CD4-positive, alpha-beta T cell treated with Interleukin-2 at 100 ng/mL for 4 hours (primary cell): Measurements from ENCODE around the gene UBAC2.
"Not testable (repeated sequence)": the region's sequence is repeated elsewhere in the genome, so short reads cannot be mapped to it uniquely, and the experiment has no call there.

Experiments used
- DNase-seq: peaks from one replicate; pipeline ENCODE4 v3.0.0-alpha.2; 2020; ENCODE audit warnings: low spot score

The UBAC2 gene

DNA sequence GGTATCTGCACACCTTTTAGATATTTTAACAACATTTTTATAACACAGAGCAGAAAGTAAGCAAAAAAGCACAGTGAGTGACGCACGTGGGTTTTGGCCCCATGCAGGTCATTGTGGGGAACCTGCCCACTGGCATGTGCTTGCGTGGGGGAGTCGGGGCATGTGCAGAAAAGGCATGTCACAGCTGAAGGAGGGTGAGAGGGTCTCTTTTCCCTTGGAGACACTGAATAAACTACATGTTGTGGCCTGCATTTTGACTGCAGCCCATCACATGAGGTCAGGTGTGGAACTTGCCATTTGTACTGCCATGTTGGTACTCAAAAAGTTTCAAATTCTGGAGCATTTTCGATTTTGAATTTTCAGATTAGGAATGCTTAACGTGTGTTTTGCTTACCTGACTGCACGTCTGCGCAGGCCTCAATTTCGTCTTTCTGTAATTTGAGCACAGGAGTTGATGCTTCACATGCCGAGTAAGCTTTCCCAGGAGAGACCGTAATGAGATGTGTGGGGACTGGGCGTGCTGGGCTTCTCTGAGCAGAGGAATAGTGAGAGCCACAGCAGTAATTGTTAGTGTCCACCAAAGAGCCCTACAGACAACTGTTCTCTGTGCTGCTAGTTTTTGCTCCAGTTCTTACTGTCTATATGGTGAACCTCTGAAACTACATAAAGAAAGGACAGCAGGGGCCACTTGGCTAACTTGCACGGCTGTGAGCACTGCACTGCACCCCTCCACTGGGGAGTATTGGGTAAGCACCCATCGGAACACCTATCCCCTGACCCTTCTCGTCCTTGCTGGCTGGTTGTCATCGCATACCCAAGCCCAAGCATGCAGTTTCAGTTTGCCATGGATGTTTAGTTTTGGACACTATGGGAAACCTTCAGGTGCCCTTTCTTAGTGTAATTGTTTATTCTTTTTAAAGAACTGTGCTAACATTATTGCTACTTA is 179.5 kb downstream of the UBAC2 start:
- no peak for DNase-seq

DNA sequence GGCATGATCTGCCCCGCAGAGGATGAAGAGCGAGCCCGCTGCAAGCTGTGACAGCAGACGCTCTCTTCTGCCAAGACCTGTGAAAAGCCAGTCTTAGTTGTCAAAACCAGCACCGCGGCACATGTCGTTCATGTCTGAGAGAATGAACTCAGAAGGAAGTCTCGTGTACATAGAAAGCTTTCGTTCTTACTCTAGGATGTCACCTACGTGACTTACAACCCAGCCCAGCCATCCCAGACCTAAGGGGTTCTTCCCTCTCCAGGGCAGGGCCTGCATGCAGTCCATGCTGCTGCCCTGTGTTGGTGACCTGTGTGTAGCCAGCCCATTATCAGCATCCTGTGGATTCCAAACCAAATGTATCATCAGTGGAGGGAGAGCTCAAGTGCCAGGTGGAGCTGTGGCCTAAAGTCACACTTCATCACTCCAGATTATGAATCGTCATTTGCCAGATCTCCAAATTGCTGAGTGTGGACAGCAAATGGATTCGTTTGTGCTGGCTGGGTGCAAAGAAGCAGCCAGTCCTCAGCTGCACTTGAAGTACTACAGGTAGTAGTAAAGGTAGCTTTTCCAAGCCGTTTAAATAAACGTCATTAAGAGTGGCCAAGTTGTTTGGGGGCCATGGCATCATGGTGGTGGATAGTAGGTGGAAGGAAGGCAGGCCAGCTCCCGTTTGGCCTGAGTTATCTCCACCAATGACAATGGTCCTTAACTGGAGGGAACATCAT is 180.4 kb downstream of the UBAC2 start:
- DNase-seq, result peak; percentile 69

DNA sequence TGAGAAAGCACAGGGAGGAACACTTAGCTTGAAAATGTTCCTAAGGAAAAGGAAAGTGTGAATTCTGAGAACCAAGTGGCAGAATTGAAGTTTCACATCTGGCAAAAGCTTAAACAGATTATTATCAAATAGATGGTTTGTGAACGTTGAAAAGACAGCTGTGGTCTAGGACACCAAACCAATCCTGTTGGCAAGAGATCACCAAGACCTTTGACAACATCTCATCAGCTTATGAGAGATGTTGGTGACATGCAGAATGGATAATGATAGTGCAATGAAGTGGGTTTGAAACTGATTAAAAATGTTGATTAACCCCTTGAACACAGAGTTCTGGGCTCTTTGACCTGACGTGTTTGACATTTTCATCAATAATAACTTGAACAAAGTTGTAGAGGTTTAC is 181.1 kb downstream of the UBAC2 start:
- DNase-seq, result peak; percentile 33

DNA sequence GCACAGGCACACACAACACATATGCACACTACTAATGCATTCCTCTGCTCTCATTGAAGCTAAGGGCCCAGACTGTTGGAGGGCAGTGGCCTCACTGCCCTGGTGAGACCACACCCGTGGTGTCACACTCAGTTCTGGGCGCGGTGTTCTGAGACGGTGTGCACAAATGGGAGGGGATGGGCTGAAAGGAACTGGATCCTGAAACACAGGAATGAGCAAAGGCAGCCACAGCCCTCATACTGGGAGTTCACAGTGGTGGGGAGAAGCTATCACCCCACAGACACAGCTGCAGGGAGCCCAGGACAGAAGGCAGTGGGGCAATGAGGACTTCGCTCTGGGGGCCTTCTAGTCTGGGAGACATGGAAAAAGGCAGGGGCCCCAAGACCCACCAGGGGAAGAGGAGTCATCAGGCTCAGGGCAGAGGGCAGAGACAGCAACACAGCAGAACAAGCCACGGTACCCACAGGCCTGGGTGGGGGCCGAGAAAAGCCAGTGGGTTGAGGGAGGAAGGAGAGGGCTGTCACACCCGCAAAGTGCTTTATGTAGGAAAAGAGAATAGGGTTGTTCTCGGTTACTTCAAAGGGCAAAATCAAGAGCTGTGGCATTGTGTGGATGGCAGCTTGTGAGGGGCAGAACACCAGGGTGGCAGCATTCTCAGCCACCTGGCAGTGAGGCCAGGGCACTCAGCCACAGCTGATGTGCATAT is 181.9 kb downstream of the UBAC2 start:
- peak; percentile 42 for DNase-seq

DNA sequence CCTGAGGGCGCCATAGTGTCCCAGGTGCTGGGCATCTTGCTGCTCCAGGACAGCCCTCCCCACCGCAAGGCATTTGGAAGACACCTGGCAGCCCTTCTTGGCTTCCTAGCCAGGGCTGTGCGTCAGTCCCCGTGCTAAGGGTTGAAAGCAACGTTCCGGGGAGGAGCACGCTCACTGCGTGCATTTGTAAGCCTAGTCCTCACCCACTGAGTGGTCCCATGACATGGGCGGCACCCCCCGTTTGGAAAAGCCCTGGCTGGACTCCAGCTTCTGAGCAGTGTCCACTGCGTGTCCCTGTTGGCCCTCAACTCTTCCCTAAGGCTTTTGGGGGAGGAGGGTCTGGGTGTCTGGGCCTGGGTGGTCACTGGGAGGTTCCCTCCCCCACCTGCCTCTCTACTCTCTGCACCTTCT is 182.9 kb downstream of the UBAC2 start:
- DNase-seq, result no peak

DNA sequence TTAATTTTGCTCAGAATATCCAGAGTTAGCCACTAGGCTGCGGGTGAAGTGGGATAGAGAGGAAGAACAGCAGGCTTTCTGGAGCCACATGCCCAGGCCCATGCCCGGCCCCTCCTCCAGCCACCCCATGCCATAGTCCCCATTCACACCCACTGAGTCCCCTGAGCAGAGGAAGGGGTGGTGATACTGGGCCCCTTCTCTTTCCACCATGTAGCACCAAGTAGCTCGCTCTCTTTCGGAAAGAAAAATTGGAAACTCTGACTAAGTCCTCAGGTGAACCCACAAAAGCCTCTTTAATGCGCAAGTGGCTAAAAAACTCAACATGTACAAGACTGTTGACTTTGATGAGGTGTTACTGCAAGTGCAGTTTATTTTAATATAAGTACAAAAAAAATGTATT is 183.3 kb downstream of the UBAC2 start:
- peak; percentile 57 for DNase-seq

DNA sequence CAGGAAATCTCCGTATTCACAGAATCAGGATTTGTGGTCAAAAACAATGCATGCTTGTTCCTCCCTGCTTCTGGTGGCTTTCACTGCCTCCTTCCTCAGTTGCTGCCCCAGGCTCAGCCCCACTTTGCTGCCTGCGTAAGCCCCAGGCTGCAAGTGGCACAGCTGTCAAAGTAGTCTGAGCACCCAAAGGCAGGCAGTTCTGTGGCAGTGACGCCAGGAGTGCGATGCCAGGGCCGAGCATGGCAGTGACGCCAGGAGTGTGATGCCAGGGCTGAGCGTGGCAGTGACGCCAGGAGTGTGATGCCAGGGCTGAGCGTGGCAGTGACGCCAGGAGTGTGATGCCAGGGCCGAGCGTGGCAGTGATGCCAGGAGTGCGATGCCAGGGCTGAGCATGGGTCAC is 183.8 kb downstream of the UBAC2 start:
- DNase-seq, result no peak

DNA sequence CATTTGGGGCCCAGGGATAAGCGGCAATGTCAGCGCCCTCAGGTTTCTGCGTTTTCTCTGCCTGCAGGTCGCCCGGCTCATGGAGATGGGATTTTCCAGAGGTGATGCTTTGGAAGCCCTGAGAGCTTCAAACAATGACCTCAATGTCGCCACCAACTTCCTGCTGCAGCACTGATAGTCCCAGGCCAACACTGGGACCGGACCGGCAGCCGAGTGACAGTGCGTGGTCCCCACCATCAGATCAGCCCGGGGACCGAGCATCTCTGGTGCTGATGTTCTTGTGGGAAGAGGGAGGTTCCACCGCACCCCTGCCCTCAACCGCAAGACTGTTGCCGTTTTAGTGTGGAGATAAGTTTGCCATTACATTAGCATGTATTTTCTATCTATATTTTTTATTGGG is 184.5 kb downstream of the UBAC2 start:
- no peak for DNase-seq

DNA sequence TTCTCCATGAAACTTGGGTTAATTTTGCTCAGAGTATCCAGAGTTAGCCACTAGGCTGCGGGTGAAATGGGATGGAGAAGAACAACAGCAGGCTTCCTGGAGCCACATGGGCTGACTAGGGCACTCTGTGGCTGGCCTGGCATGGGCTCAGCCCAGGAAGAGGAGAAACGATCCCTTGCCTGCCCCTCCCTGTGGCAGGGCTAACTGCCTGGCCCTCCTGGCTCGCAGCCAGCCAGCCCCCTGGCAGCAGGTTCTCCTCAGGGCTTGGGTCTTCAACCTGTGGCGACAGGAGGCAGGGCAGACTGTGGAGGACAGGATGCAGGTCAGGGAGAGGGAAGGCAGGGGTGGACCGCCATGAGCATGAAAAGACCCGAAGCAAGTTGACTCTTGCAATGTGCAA is 185.3 kb downstream of the UBAC2 start:
- no peak for DNase-seq

DNA sequence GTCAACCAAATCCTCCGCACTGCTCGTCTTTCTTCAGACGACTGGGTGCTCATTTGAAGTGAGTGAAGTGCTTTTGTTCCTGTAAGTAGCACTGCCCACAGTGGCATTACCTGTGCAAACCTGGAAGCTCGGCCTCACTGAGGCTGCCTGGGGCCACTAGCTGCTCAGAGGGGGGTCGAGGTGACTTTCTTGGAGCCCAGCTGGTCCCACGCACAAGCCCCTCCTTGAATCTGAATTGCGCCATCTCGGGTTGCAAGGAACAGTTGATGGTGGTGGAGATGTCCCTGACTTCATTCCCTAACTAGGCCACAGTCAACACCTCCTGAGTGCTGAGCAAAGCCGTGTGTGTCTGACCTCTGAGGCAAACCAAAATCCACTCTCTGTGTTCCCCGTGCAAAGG is 185.8 kb downstream of the UBAC2 start:
- no peak for DNase-seq

DNA sequence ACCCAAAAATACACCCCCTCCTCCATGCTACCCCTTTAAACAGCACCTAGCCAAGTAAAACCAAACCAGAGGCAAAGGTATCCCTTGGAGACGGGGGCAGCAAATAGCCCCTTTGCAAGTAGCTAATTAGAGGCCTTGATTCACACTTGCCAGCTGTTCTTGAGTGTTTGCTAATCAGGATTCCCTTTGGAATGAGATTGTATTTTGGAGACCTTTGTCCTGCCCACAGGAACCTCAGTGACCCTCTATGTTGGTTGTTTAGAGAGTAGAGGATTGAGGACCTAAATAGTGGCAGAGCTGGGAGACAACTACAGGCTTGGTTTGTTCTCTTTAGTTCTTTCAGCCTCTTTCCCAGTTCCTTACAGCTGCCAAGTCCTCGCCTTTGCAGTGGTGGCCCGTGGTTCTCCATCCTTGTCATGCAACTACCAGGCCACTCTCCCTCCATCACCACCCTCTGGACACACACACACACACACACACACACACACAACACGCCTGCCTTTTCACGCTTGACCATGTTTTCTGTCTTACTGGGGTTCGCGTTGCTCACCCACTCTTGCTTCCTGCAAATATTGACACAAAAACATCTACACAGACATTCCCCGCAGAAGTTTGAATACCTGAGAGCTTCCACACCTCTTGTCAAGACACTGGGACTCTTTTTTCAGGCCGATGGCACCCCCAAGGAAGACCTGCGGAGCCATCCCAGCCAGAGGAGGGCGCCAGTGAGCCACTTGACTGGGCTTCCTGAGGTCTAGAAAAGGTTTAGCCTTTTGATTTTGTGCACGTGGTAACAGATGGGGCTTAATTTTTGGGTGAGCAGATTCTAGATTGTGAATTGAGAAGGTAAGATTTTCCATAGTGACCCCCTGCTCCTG is 186.5 kb downstream of the UBAC2 start:
- peak; percentile 87 for DNase-seq

DNA sequence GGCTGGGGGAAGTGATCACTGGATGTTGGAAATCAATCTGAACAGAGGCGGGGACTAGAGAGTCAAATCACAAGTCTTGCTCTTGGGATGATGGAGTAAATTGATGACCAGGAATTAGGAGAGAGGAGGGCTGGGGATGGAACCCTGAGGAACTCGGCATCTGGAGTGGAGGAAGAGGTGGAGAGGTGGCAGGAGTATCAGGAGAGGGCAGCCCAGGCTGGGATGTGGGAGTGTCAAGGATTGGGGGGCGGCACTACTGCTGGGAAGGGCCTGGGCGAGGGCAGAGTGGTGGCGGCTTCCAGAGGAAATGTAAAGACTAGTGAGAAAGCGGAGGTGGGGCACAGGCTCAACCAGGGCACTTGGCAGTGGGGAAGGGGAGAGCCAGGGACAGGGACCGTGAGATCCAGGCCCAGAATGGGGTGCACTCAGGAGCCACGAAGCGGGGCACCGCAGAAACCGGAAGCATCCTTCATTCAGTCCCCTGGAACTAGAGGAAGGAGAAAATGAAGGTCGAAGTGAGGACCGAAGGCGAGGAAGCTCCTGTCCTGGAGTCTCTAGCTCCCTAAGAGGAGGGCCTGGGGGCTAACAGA is 187.8 kb downstream of the UBAC2 start:
- DNase-seq, result no peak

DNA sequence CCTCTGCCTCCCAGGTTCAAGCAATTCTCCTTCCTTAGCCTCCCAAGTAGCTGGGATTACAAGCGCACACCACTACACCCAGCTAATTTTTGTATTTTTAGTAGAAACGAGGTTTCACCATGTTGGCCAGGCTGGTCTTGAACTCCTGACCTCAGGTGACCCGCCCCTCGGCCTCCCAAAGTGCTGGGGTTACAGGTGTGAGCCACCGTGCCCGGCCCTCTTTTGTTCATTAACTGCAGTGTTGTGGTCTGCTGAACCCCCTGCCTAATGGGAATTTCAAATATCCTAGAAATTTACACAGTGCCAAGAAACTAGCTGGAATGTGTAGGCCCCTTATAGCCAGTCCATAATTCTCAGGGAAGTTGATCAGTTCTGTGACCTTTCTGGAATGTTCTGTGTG is 188.4 kb downstream of the UBAC2 start:
- not testable (repeated sequence) for DNase-seq

DNA sequence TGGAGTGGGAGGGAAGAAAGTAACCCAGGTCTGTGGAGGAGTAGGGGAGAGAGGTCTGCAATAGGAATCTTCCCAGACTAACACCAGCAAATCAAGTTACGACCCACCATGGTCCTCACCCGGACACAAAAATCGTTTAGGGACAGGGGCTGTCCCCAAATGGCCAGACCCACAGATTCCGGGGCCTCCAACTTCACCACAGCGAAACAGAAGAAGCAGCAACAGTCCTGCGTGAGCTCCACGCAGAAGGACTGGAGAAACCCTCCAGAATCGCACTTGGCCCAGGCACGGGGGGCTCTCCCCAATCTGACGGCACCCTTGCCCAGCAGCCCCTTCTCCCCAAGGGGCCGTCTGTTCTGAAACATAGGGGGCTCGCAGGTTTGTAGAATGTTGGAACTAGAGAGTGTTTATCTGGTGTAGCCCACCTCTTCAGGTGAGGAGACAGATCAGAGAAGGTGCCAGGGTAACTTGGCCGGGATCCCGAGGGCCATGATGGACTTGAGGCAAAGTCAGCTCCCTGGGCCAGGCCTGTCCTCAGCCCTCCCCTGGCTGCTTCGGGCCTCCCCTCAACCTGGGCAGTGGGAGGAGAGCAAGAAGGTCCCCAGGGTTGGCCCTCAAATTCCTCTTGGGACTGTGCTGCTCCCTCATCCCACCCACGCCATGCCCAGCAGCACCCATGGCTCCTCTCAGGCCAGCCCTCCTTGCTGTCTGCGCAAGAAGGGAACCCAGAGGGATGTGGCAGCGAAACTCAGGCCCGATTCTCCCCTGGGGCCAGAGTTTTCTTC is 189.1 kb downstream of the UBAC2 start:
- no peak for DNase-seq

DNA sequence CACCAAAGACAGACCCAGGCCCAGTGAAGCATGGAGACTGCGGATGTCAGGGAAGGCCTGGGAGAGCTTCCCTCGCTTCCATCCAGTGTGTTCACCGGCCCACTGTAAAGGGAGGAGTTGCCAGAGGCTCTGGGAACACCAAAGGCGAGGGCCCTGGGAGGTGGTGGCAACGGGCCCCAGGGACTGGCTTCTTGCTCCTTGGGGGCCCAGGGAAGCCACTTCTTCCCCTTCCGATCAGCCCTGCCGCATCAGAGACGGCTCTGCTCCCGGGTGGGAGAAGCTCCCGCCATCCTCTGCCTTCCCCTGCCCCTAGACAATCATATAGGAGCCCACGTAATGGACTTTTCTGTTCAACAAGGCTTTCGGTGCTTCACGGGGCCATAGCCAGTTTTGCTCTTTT is 189.9 kb downstream of the UBAC2 start:
- no peak for DNase-seq

DNA sequence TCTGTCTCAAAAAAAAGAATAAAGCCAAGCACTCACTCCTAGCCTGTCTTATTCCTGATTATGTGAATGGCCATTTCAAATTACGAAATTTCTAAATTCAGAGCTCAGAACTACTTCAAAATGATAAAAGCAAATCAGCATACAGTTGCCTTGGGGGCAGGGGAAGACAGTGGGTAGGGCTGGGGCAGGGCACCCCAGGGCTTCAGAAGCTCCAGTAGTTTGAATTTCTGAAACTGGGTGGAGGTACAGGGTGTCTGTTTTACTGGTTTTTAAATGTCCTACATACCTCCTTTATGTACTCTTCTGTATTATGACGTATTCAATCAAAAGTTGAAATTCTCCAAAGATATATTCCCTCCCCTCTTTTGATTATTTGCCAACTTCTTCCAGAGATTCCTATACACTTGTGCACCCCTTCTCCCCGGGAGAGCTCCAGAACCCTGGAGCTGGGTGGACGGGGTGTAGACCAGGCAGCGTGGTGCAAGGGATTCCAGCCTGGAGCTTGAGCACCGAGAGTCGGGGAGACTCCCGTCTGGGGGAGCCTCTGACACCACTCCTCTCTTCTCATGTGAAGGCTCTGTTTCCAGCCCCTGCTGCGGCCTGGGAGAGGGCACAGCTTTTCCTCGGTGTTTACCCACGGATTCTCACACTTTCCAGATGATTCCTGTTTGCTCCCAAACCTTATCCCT is 191.3 kb downstream of the UBAC2 start:
- no peak for DNase-seq

DNA sequence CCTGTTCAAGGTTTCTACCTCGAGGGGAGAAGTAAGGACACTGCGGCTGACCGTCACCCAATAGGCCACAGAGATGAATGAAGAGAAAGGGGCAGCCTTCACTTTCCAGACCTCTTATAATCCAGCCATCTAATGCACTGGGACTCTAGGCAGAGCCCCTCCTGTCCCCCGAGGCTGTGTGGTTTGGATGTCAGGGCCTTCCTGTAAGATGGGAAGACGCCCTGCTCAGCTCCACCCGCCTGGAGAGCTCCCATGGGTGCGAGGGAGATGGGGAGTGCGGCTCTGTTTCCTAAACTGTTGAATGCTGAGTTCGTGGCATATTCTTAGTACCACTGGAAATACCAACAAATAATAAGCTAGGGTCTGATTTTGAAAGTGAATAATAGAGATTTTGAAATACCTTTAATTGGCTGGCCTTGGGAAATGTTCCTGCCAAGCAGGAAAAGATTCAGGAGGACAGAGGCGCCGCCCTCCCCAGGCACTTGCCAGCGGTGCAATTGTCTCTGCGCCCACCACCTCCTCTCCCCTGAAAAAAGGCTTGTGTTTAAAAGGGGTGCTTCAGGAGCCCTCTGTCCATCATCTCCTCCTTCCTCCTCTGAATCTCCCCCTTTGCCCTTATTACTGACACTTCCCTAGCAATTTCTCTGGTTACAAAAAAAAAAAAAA is 191.9 kb downstream of the UBAC2 start:
- no peak for DNase-seq

DNA sequence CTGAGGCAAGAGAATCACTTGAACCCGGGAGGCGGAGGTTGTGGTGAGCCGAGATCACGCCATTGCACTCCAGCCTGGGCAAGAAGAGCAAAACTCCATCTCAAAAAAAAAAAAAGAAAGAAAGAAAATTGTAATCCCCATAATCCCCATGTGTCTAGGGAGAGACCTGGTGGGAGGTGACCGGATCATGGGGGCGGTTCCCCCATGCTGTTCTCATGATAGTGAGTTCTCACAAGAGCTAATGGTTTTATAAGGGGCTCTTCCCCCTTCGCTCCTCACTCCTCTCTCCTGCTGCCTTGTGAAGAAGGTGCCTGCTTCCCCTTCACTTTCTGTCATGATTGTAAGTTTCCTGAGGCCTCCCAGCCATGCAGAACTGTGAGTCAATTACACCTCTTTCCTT is 192.7 kb downstream of the UBAC2 start:
- DNase-seq, result not testable (repeated sequence)
